Liver (tissue), 9 donors: ENCODE data around the gene PIP4K2C. TPM values are rescaled to one million over a fixed set of nuclear protein-coding genes. Genes with fewer than 3 reads are reported as not detected.

Experiments
- DNase-seq: peaks from one replicate; pipeline ENCODE4 v3.0.0-alpha.2; 2017; ENCODE audit warnings: low spot score
- H3K27ac ChIP-seq, 2 donors: one replicate each; pipeline ENCODE4 v1.7.0; 2013; ENCODE audit warnings: inconsistent platforms in 2 of 2, low read length in 2 of 2, control low read depth in 1 of 2, low read depth in 1 of 2, mild to moderate bottlenecking in 1 of 2
- H3K27me3 ChIP-seq, 4 donors: one replicate each; pipeline versions ENCODE4 v1.6.1 to v1.7.0; 2013; ENCODE audit warnings: low read length in 3 of 4, inconsistent platforms in 1 of 4, mild to moderate bottlenecking in 1 of 4, moderate library complexity in 1 of 4; ENCODE audit not compliant: control insufficient read depth in 4 of 4, insufficient read depth in 4 of 4
- H3K36me3 ChIP-seq, 4 donors: one replicate each; pipeline versions ENCODE4 v1.6.1 to v1.7.0; 2013; ENCODE audit warnings: low read length in 3 of 4, mild to moderate bottlenecking in 3 of 4, low read depth in 1 of 4, moderate library complexity in 1 of 4; ENCODE audit not compliant: control insufficient read depth in 4 of 4, insufficient read depth in 3 of 4
- H3K4me1 ChIP-seq, 4 donors: one replicate each; pipeline versions ENCODE4 v1.6.1 to v1.7.0; 2013; ENCODE audit warnings: low read length in 3 of 4, mild to moderate bottlenecking in 3 of 4, moderate library complexity in 1 of 4; ENCODE audit not compliant: control insufficient read depth in 4 of 4, insufficient read depth in 4 of 4
- H3K4me3 ChIP-seq, 3 donors: one replicate each; pipeline versions ENCODE4 v1.6.1 to v1.7.0; 2013; ENCODE audit warnings: low read length in 3 of 3, control low read depth in 1 of 3, low read depth in 1 of 3, mild to moderate bottlenecking in 1 of 3
- H3K9ac ChIP-seq, 2 donors: one replicate each; pipeline ENCODE4 v1.7.0; 2013; ENCODE audit warnings: low read length in 2 of 2, mild to moderate bottlenecking in 2 of 2, moderate library complexity in 2 of 2, control low read depth in 1 of 2, low read depth in 1 of 2
- H3K9me3 ChIP-seq, 4 donors: one replicate each; pipeline versions ENCODE4 v1.6.1 to v1.7.0; 2013; ENCODE audit warnings: low read length in 3 of 4; ENCODE audit not compliant: control insufficient read depth in 4 of 4
- ATF3 ChIP-seq: IDR thresholded peaks from 2 replicates; pipeline ENCODE4 v1.6.1; 2016; ENCODE audit warnings: antibody characterized with exemption
- CTCF ChIP-seq: fragments of 150-350 bp; IDR thresholded peaks from 2 replicates; pipeline ENCODE4 v1.5.1; 2017; ENCODE audit warnings: improper control_type of control experiment, low read depth, low read length; ENCODE audit not compliant: missing input control
- EGR1 ChIP-seq, 2 donors: IDR thresholded peaks; 2 replicates each; pipeline ENCODE4 v1.6.1; 2016 to 2018; ENCODE audit warnings: antibody characterized with exemption in 2 of 2, low read depth in 2 of 2
- FOXA1 ChIP-seq: IDR thresholded peaks from 2 replicates; pipeline ENCODE4 v1.6.1; 2016; ENCODE audit warnings: antibody characterized with exemption
- FOXA2 ChIP-seq: IDR thresholded peaks from 2 replicates; pipeline ENCODE4 v1.6.1; 2016; ENCODE audit warnings: antibody characterized with exemption
- GABPA ChIP-seq, 2 donors: IDR thresholded peaks in 1 of 2; conservative IDR thresholded peaks in 1 of 2; 2 replicates each; pipeline ENCODE4 v1.6.1; 2016; ENCODE audit warnings: antibody characterized with exemption in 2 of 2, mild to moderate bottlenecking in 1 of 2, moderate library complexity in 1 of 2
- HNF4A ChIP-seq, 2 donors: conservative IDR thresholded peaks; 2 replicates each; pipeline ENCODE4 v1.6.1; 2016; ENCODE audit warnings: antibody characterized with exemption in 2 of 2, mild to moderate bottlenecking in 2 of 2
- HNF4G ChIP-seq: IDR thresholded peaks from 2 replicates; pipeline ENCODE4 v1.6.1; 2016; ENCODE audit warnings: antibody characterized with exemption
- JUND ChIP-seq, 2 donors: IDR thresholded peaks; 2 replicates each; pipeline ENCODE4 v1.6.1; 2016; ENCODE audit warnings: antibody characterized with exemption in 2 of 2
- MAX ChIP-seq: IDR thresholded peaks from 2 replicates; pipeline ENCODE4 v1.6.1; 2016; ENCODE audit warnings: antibody characterized with exemption
- NR2F2 ChIP-seq: IDR thresholded peaks from 2 replicates; pipeline ENCODE4 v1.6.1; 2016; ENCODE audit warnings: antibody characterized with exemption
- RAD21 ChIP-seq, 2 donors: IDR thresholded peaks; 2 replicates each; pipeline ENCODE4 v1.6.1; 2016; ENCODE audit warnings: antibody characterized with exemption in 2 of 2, mild to moderate bottlenecking in 2 of 2
- REST ChIP-seq: IDR thresholded peaks from 2 replicates; pipeline ENCODE4 v1.6.1; 2016; ENCODE audit warnings: antibody characterized with exemption, mild to moderate bottlenecking
- RXRA ChIP-seq, 2 donors: IDR thresholded peaks; 2 replicates each; pipeline ENCODE4 v1.6.1; 2017 to 2018; ENCODE audit warnings: antibody characterized with exemption in 2 of 2, mild to moderate bottlenecking in 1 of 2
- SP1 ChIP-seq: IDR thresholded peaks from 2 replicates; pipeline ENCODE4 v1.6.1; 2018; ENCODE audit warnings: antibody characterized with exemption, mild to moderate bottlenecking
- TAF1 ChIP-seq: conservative IDR thresholded peaks from 2 replicates; pipeline ENCODE4 v1.6.1; 2016; ENCODE audit warnings: antibody characterized with exemption, mild to moderate bottlenecking
- YY1 ChIP-seq: IDR thresholded peaks from 2 replicates; pipeline ENCODE4 v1.6.1; 2016; ENCODE audit warnings: antibody characterized with exemption, mild to moderate bottlenecking
- ZBTB33 ChIP-seq: IDR thresholded peaks from 2 replicates; pipeline ENCODE4 v1.6.1; 2016; ENCODE audit warnings: antibody characterized with exemption
- WGBS: extraction: QIAGEN DNeasy Blood & Tissue Kit; methylation state at CpG from one replicate; pipeline ENCODE4 v1.1.7; 2013; 5-methylcytosine and 5-hydroxymethylcytosine counted together
- polyA plus RNA-seq, 2 donors: library from polyadenylated mRNA; stranded (reverse) in 1 of 2; unstranded in 1 of 2; fragments of 200-250 nt in 1 of 2; fragments of >200 nt in 1 of 2; fragmentation: Nextera tagmentation in 1 of 2; extraction: Ambion mirVana in 1 of 2; gene quantifications; one replicate each; pipeline versions ENCODE4 v1.2.1 to v1.2.3, GENCODE V29; 2013 to 2015
- total RNA-seq, 2 donors: library from RNA; depleted of rRNA; stranded (reverse); fragments of >200 nt; gene quantifications; one replicate each; pipeline ENCODE4 v1.2.3, GENCODE V29; 2014
- donor health status: healthy.
- donor health status: healthy.
- donor health status: healthy.
- donor health status: healthy.
- donor health status: healthy.

Gene PIP4K2C
- total and polyA plus RNA-seq, 4 donors: 6.5 to 11.9 (median 9.4) TPM

GRCh38 chr12:57563358-57563757, 27.6 kb upstream of the PIP4K2C start:
- H3K9ac ChIP-seq: no peak overlapping the region
- WGBS: 44% methylated on average over 4 of the region's 4 CpGs
- H3K9me3 ChIP-seq: no peaks in the 10 kb centered on the region
- TF ChIP-seq RAD21 (IDR thresholded peaks at IDR 0.05) (no peak), RXRA (IDR thresholded peaks at IDR 0.05) (no peak), SP1 (no peak), FOXA2 (no peak), MAX (no peak), HNF4A (conservative IDR thresholded peaks at IDR 0.05) (no peak), REST (no peak), YY1 (no peak), TAF1 (no peak), ATF3 (no peak), JUND (IDR thresholded peaks at IDR 0.05) (no peak), FOXA1 (no peak), EGR1 (IDR thresholded peaks at IDR 0.05; ENCODE audit: low read depth in 2 of 2) (no peak), ZBTB33 (no peak), CTCF (no peak), GABPA (IDR thresholded peaks at IDR 0.05 in 1 of 2, conservative IDR thresholded peaks at IDR 0.05 in 1 of 2) (no peak), HNF4G (no peak), NR2F2 (no peak)
- no peaks in the 10 kb centered on the region for H3K4me1 ChIP-seq
- no peaks in the 10 kb centered on the region for H3K36me3 ChIP-seq
- H3K27me3 ChIP-seq: peaks cover 0 to 3% (median 0%) of the 10 kb centered on the region in 4 donors
- no peak overlapping the region for H3K4me3 ChIP-seq
- no peak for DNase-seq
- H3K27ac ChIP-seq: no peak overlapping the region
